Activated CD4-positive, alpha-beta T cell treated with anti-CD3 and anti-CD28 coated beads, Interleukin-10, Interleukin-2, amounts not matched to agents 100 ng/mL and 50 ng/mL, durations not matched to agents 16 hours and 8 hours (primary cell): ENCODE results near the gene PLEKHG5.
"Not testable (repeated sequence)": the region's sequence is repeated elsewhere in the genome, so short reads cannot be mapped to it uniquely, and the experiment has no call there.

Source experiments
- DNase-seq: peaks from one replicate; pipeline ENCODE4 v3.0.0-alpha.2; 2020

Gene PLEKHG5

GRCh38 chr1:6445062-6445763, 46.3 kb downstream of the PLEKHG5 start:
- DNase-seq: peak; percentile 43

- DNase-seq: no peak
These were observed 47.1 kb downstream of the PLEKHG5 start for GRCh38 chr1:6444377-6444776.

- no peak for DNase-seq
These were observed 47.9 kb downstream of the PLEKHG5 start for GRCh38 chr1:6443339-6444115.

- DNase-seq: no peak
These were observed 49.9 kb downstream of the PLEKHG5 start for GRCh38 chr1:6441586-6441985.

GRCh38 chr1:6440198-6441126, 51.0 kb downstream of the PLEKHG5 start:
- DNase-seq: peak; percentile 79

- DNase-seq: peak; percentile 79
These were observed 53.4 kb downstream of the PLEKHG5 start for GRCh38 chr1:6438047-6438525.

GRCh38 chr1:6437012-6437700, 54.3 kb downstream of the PLEKHG5 start:
- DNase-seq: not testable (repeated sequence)

- DNase-seq: not testable (repeated sequence)
These were observed 55.2 kb downstream of the PLEKHG5 start for GRCh38 chr1:6436277-6436676.

GRCh38 chr1:6435547-6435946, 55.9 kb downstream of the PLEKHG5 start:
- no peak for DNase-seq

- no peak for DNase-seq
These were observed 56.3 kb downstream of the PLEKHG5 start for GRCh38 chr1:6435129-6435528.

GRCh38 chr1:6434186-6434585, 57.3 kb downstream of the PLEKHG5 start:
- DNase-seq: no peak

- DNase-seq: not testable (repeated sequence)
These were observed 59.6 kb downstream of the PLEKHG5 start for GRCh38 chr1:6431645-6432579.

- DNase-seq: not testable (repeated sequence)
These were observed 61.6 kb downstream of the PLEKHG5 start for GRCh38 chr1:6429660-6430411.

- DNase-seq: not testable (repeated sequence)
These were observed 63.0 kb downstream of the PLEKHG5 start for GRCh38 chr1:6428453-6428852.

- no peak for DNase-seq
These were observed 63.8 kb downstream of the PLEKHG5 start for GRCh38 chr1:6427441-6428390.

- DNase-seq: no peak
These were observed 64.5 kb downstream of the PLEKHG5 start for GRCh38 chr1:6426972-6427350.

- DNase-seq: no peak
These were observed 65.0 kb downstream of the PLEKHG5 start for GRCh38 chr1:6426277-6426971.

- no peak for DNase-seq
These were observed 65.8 kb downstream of the PLEKHG5 start for GRCh38 chr1:6425658-6426057.
